Neural progenitor cell (in vitro differentiated cells): Measurements from ENCODE around the gene CABLES1. TPM values are rescaled to one million over a fixed set of nuclear protein-coding genes. Genes with fewer than 3 reads are reported as not detected.

Experiments
- DNase-seq: peaks from one replicate; pipeline ENCODE4 v3.0.0-alpha.2; 2016; ENCODE audit warnings: low spot score
- H2AFZ ChIP-seq: fragments of 200-600 bp; sonication (generic); replicated peaks from 2 replicates; pipeline ENCODE4 v1.6.1; 2016; ENCODE audit warnings: antibody characterized with exemption
- H3F3A ChIP-seq: fragments of 200-600 bp; sonication (generic); 2 replicates; pipeline ENCODE4 v1.6.1; 2016; ENCODE audit warnings: antibody characterized with exemption, low read depth
- H3K27ac ChIP-seq: fragments of 200-600 bp; sonication (generic); 2 replicates; pipeline ENCODE4 v1.5.1; 2016; ENCODE audit warnings: mild to moderate bottlenecking
- H3K27me3 ChIP-seq: fragments of 200-600 bp; sonication (generic); 2 replicates; pipeline ENCODE4 v1.6.1; 2016; ENCODE audit warnings: mild to moderate bottlenecking, moderate library complexity
- H3K36me3 ChIP-seq: fragments of 200-600 bp; sonication (generic); 2 replicates; pipeline ENCODE4 v1.5.1; 2016
- H3K4me1 ChIP-seq: fragments of 200-600 bp; sonication (generic); 2 replicates; pipeline ENCODE4 v1.6.1; 2016; ENCODE audit warnings: mixed run types
- H3K4me2 ChIP-seq: fragments of 200-600 bp; sonication (generic); 2 replicates; pipeline ENCODE4 v1.6.1; 2016
- H3K4me3 ChIP-seq: fragments of 200-600 bp; sonication (generic); 2 replicates; pipeline ENCODE4 v1.5.1; 2016
- H3K79me2 ChIP-seq: fragments of 200-600 bp; sonication (generic); 2 replicates; pipeline ENCODE4 v1.6.1; 2016; ENCODE audit warnings: low read depth
- H3K9ac ChIP-seq: fragments of 200-600 bp; sonication (generic); 2 replicates; pipeline ENCODE4 v1.6.1; 2016
- H3K9me3 ChIP-seq: fragments of 200-600 bp; sonication (generic); 2 replicates; pipeline ENCODE4 v1.5.1; 2016; ENCODE audit warnings: low read depth
- H4K20me1 ChIP-seq: fragments of 200-600 bp; sonication (generic); 2 replicates; pipeline ENCODE4 v1.6.1; 2016; ENCODE audit warnings: low read depth
- H3K27ac Mint-ChIP-seq: 3 replicates; pipeline ENCODE4 v1.8.0; 2021; ENCODE audit warnings: mixed read lengths
- H3K27me3 Mint-ChIP-seq: 2 replicates; pipeline ENCODE4 v1.8.0; 2022; ENCODE audit warnings: low read depth, mild to moderate bottlenecking, inconsistent platforms, moderate library complexity, mixed read lengths; ENCODE audit not compliant: insufficient read depth
- H3K36me3 Mint-ChIP-seq: 3 replicates; pipeline ENCODE4 v1.8.0; 2021; ENCODE audit warnings: mixed read lengths
- H3K4me1 Mint-ChIP-seq: 3 replicates; pipeline ENCODE4 v1.8.0; 2021; ENCODE audit warnings: mixed read lengths
- H3K4me3 Mint-ChIP-seq: 3 replicates; pipeline ENCODE4 v1.8.0; 2021; ENCODE audit warnings: mild to moderate bottlenecking, moderate library complexity, mixed read lengths
- H3K9me3 Mint-ChIP-seq: 3 replicates; pipeline ENCODE4 v1.8.0; 2020; ENCODE audit warnings: mixed read lengths
- CTCF ChIP-seq: fragments of 200-600 bp; sonication (generic); IDR thresholded peaks from 2 replicates; pipeline ENCODE4 v1.5.1; 2017; ENCODE audit warnings: antibody characterized with exemption, mild to moderate bottlenecking
- EZH2 ChIP-seq: fragments of 200-600 bp; sonication (generic); IDR thresholded peaks from 2 replicates; pipeline ENCODE4 v1.6.1; 2017; ENCODE audit warnings: antibody characterized with exemption, mild to moderate bottlenecking, moderate library complexity
- EZH2phosphoT487 ChIP-seq: fragments of 200-600 bp; sonication (generic); IDR thresholded peaks from 2 replicates; pipeline ENCODE4 v1.6.1; 2017; ENCODE audit warnings: antibody characterized with exemption
- total RNA-seq: library from RNA; depleted of rRNA; stranded (reverse); fragments of >200 nt; gene quantifications from 2 replicates; pipeline ENCODE4 v1.2.3, GENCODE V29; 2015; ENCODE audit warnings: low replicate concordance

Gene CABLES1
- total RNA-seq, 1 donor from 2014 or later, result 2.8 TPM

- Mint-ChIP-seq H3K27me3 (peaks cover 16% of the 10 kb centered on the region), H3K27ac (no peak overlapping the region), H3K9me3 (no peaks in the 10 kb centered on the region), H3K4me1 (peaks cover 60% of the 10 kb centered on the region), H3K36me3 (no peaks in the 10 kb centered on the region), H3K4me3 (peak overlapping the region; percentile 83)
- Histone ChIP-seq H3K4me1 (peaks cover 24% of the 10 kb centered on the region), H2AFZ (peak overlapping the region; percentile 46), H3K9ac (no peak overlapping the region), H3K27me3 (peaks cover 48% of the 10 kb centered on the region), H3K36me3 (no peaks in the 10 kb centered on the region), H3K4me2 (peak overlapping the region; percentile 85), H4K20me1 (peaks cover 6% of the 10 kb centered on the region), H3K9me3 (no peaks in the 10 kb centered on the region), H3K79me2 (peaks cover 44% of the 10 kb centered on the region), H3K27ac (no peak overlapping the region), H3F3A (peaks cover 34% of the 10 kb centered on the region), H3K4me3 (peak overlapping the region; percentile 59)
- TF ChIP-seq CTCF (no peak), EZH2 (peak; percentile 48)
- peak; percentile 36 for DNase-seq
Measured at GRCh38 chr18:23137097-23137635, 1.9 kb downstream of the CABLES1 start.

- H2AFZ ChIP-seq, result no peak overlapping the region
- peak overlapping the region; percentile 59 for H3K4me3 ChIP-seq
- H3K36me3 ChIP-seq, result no peaks in the 10 kb centered on the region
- Mint-ChIP-seq H3K4me3 (peak overlapping the region; percentile 83), H3K4me1 (peaks cover 63% of the 10 kb centered on the region), H3K27ac (no peak overlapping the region), H3K9me3 (no peaks in the 10 kb centered on the region), H3K36me3 (no peaks in the 10 kb centered on the region), H3K27me3 (peaks cover 19% of the 10 kb centered on the region)
- DNase-seq, result no peak
- H3K79me2 ChIP-seq, result peaks cover 50% of the 10 kb centered on the region
- peak overlapping the region; percentile 85 for H3K4me2 ChIP-seq
- peaks cover 24% of the 10 kb centered on the region for H3K4me1 ChIP-seq
- peaks cover 34% of the 10 kb centered on the region for H3F3A ChIP-seq
- peaks cover 48% of the 10 kb centered on the region for H3K27me3 ChIP-seq
- no peak overlapping the region for H3K9ac ChIP-seq
- H3K9me3 ChIP-seq, result no peaks in the 10 kb centered on the region
- TF ChIP-seq EZH2 (no peak), EZH2phosphoT487 (no peak)
- H4K20me1 ChIP-seq, result peaks cover 11% of the 10 kb centered on the region
- H3K27ac ChIP-seq, result no peak overlapping the region
Measured at GRCh38 chr18:23137788-23138216, 2.5 kb downstream of the CABLES1 start.

GRCh38 chr18:23138471-23138870, 3.2 kb downstream of the CABLES1 start:
- Mint-ChIP-seq H3K4me3 (no peak overlapping the region), H3K27ac (no peak overlapping the region), H3K9me3 (no peaks in the 10 kb centered on the region), H3K36me3 (no peaks in the 10 kb centered on the region), H3K4me1 (peaks cover 69% of the 10 kb centered on the region), H3K27me3 (peaks cover 19% of the 10 kb centered on the region)
- Histone ChIP-seq H3K27me3 (peaks cover 48% of the 10 kb centered on the region), H3K4me1 (peaks cover 24% of the 10 kb centered on the region), H3K9me3 (no peaks in the 10 kb centered on the region), H3K4me2 (no peak overlapping the region), H3K36me3 (no peaks in the 10 kb centered on the region), H4K20me1 (peaks cover 12% of the 10 kb centered on the region), H3K4me3 (no peak overlapping the region), H3K79me2 (peaks cover 51% of the 10 kb centered on the region), H3K27ac (no peak overlapping the region), H3F3A (peaks cover 32% of the 10 kb centered on the region), H2AFZ (no peak overlapping the region), H3K9ac (no peak overlapping the region)
- no peak for DNase-seq
- no peak for TF ChIP-seq CTCF
- TF ChIP-seq EZH2phosphoT487, result no peak
- TF ChIP-seq EZH2, result no peak
